ENCODE results near the gene ANXA5. TPM values are rescaled to one million over a fixed set of nuclear protein-coding genes. Genes with fewer than 3 reads are reported as not detected.

Gene ANXA5
- total RNA-seq, 1 experiment from 2014 or later, result 231 TPM

- TF ChIP-seq CTCF (conservative IDR thresholded peaks at IDR 0.05), result no peak
- Histone ChIP-seq H4K5ac (ENCODE audit: insufficient read length, low read depth, low read length) (no peak overlapping the region), H3K23me2 (ENCODE audit: insufficient read length, low read depth, low read length, poor library complexity, severe bottlenecking) (no peaks in the 10 kb centered on the region), H4K20me1 (ENCODE audit: control insufficient read depth, insufficient read depth, insufficient read length) (no peaks in the 10 kb centered on the region), H2BK20ac (ENCODE audit: low read depth, low read length, poor library complexity, severe bottlenecking) (no peak overlapping the region), H3K23ac (ENCODE audit: insufficient read length, low read depth, low read length) (no peak overlapping the region), H2AFZ (ENCODE audit: low read length) (no peak overlapping the region), H2BK120ac (ENCODE audit: low read depth, low read length, poor library complexity, severe bottlenecking) (no peak overlapping the region), H3K79me1 (ENCODE audit: insufficient read depth, low read depth, low read length, poor library complexity, severe bottlenecking) (no peaks in the 10 kb centered on the region), H3K4me2 (ENCODE audit: insufficient read depth, insufficient read length, low read length) (no peak overlapping the region), H3K9ac (ENCODE audit: extremely low read depth, insufficient read length, low read length) (no peak overlapping the region), H3K14ac (ENCODE audit: insufficient read depth, low read length) (no peak overlapping the region), H2BK15ac (ENCODE audit: low read depth, low read length) (no peak overlapping the region), H2BK12ac (ENCODE audit: insufficient read length, low read depth, low read length) (no peak overlapping the region), H2AK5ac (ENCODE audit: insufficient read length, low read length) (no peak overlapping the region), H4K91ac (ENCODE audit: insufficient read length, low read depth, low read length) (no peak overlapping the region), H3T11ph (ENCODE audit: low read length) (no peak overlapping the region), H3K27me3 (ENCODE audit: insufficient read depth, low read length) (no peaks in the 10 kb centered on the region), H3K9me3 (ENCODE audit: control insufficient read depth, low read depth, low read length) (no peaks in the 10 kb centered on the region), H3K4me1 (ENCODE audit: insufficient read depth, low read length) (no peaks in the 10 kb centered on the region), H3K27ac (ENCODE audit: insufficient read length, low read depth, low read length) (no peak overlapping the region), H3K4ac (ENCODE audit: low read depth, low read length) (no peak overlapping the region), H3K79me2 (ENCODE audit: insufficient read depth, low read length) (no peaks in the 10 kb centered on the region), H4K8ac (replicated peaks; ENCODE audit: insufficient read length, low read depth, low read length) (no peak overlapping the region), H3K18ac (ENCODE audit: insufficient read length, low read depth, low read length) (no peak overlapping the region), H2BK5ac (ENCODE audit: insufficient read length, low read length) (no peak overlapping the region), H3K56ac (ENCODE audit: insufficient read length, low read depth, low read length) (no peak overlapping the region)
- Mint-ChIP-seq H3K27ac (0 out of 7 replicates have a peak overlapping the region, but pooled peaks of 1 of the 3 experiments have one; percentile 7), H3K36me3 (ENCODE audit: insufficient read depth in 1 of 3, low read depth in 3 of 3) (no peaks in the 10 kb centered on the region; a peak in 1 of 7 replicates), H3K9me3 (peaks cover 3% of the 10 kb centered on the region in 2 experiments; a peak in 4 of 5 replicates), H3K4me3 (no peak overlapping the region), H3K4me1 (peaks cover 20% of the 10 kb centered on the region in 2 experiments), H3K27me3 (ENCODE audit: low read depth) (peaks cover 38% of the 10 kb centered on the region)
- DNase-seq, result no peak
- whole genome bisulfite sequencing (ENCODE audit: extremely low coverage, insufficient read length, low lambda C conversion rate), result no CpG with 5 or more reads among the region's 7 CpGs
Measured at GRCh38 chr4:121741751-121742150, 45.0 kb upstream of the ANXA5 start.
